ENCODE measurements around the gene CALHM5. TPM values are rescaled to one million over a fixed set of nuclear protein-coding genes. Genes with fewer than 3 reads are reported as not detected.

Gene CALHM5
- total RNA-seq, 1 experiment from 2014 or later, result 0.05 TPM

DNA sequence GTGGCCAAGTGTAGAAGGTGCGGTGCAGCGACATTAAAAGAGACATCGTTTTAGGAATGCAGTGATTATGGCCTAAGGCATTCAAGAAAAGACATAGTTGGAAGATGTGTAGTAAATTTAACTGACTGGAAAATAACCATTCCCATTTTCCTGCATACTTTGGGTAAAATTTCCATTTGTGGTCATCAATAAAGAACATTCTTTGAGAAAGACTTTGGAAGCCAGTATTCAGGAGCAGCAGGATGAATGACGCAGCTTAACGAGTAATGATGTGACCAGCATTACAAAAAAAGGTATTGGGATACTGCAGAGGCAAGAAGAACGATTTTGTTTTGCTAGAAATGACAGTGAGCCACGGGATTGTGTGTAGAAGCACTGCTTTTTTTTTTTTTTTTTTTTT lies 52.9 kb downstream of the CALHM5 start:
- Histone ChIP-seq H3K79me2 (ENCODE audit: insufficient read depth, low read length) (no peaks in the 10 kb centered on the region), H3K27me3 (ENCODE audit: insufficient read depth, low read length) (no peaks in the 10 kb centered on the region), H4K20me1 (ENCODE audit: insufficient read depth) (no peaks in the 10 kb centered on the region), H3K9me3 (ENCODE audit: control insufficient read depth in 1 of 2, insufficient read depth in 1 of 2, low read depth in 1 of 2, low read length in 2 of 2) (no peaks in the 10 kb centered on the region), H3K9ac (ENCODE audit: low read length) (no peak overlapping the region), H2AFZ (ENCODE audit: low read depth, low read length, poor library complexity, severe bottlenecking) (no peak overlapping the region), H3K9me2 (ENCODE audit: insufficient read depth) (no peaks in the 10 kb centered on the region), H3K27ac (ENCODE audit: low read depth, low read length) (no peak overlapping the region), H3K4me3 (replicated peaks in 1 of 2; ENCODE audit: low read depth in 1 of 2, low read length in 2 of 2) (no peak overlapping the region), H3K4me1 (ENCODE audit: control insufficient read depth in 1 of 2, insufficient read depth in 2 of 2, low read length in 2 of 2) (peaks cover 3 to 6% of the 10 kb centered on the region in 2 experiments; a peak in 3 of 4 replicates), H3K36me3 (ENCODE audit: control insufficient read depth in 1 of 2, insufficient read depth in 2 of 2, low read length in 2 of 2) (no peaks in the 10 kb centered on the region), H3K4me2 (ENCODE audit: low read length) (no peak overlapping the region)
- no peak for ATAC-seq
- intact Hi-C loops (cut with micrococcal nuclease), result no loop called here
- TF ChIP-seq SP1 (IDR thresholded peaks at IDR 0.05; ENCODE audit: low read depth) (no peak), EZH2 (IDR thresholded peaks at IDR 0.05) (no peak), FOSL1 (IDR thresholded peaks at IDR 0.05; ENCODE audit: low read depth) (no peak), ZNF274 (IDR thresholded peaks at IDR 0.05; ENCODE audit: low read depth, low read length) (no peak)
- TF ChIP-seq, protein P1, sequence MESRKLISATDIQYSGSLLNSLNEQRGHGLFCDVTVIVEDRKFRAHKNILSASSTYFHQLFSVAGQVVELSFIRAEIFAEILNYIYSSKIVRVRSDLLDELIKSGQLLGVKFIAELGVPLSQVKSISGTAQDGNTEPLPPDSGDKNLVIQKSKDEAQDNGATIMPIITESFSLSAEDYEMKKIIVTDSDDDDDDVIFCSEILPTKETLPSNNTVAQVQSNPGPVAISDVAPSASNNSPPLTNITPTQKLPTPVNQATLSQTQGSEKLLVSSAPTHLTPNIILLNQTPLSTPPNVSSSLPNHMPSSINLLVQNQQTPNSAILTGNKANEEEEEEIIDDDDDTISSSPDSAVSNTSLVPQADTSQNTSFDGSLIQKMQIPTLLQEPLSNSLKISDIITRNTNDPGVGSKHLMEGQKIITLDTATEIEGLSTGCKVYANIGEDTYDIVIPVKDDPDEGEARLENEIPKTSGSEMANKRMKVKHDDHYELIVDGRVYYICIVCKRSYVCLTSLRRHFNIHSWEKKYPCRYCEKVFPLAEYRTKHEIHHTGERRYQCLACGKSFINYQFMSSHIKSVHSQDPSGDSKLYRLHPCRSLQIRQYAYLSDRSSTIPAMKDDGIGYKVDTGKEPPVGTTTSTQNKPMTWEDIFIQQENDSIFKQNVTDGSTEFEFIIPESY (IDR thresholded peaks at IDR 0.05; ENCODE audit: extremely low read depth, insufficient replicate concordance, low read length), result no peak
- RAD21 ChIA-PET (ENCODE audit: low non-redundant PET in 1 of 2, low total read pairs in 2 of 2, uncharacterized antibody in 2 of 2, unreplicated experiment in 2 of 2), result interaction anchor here in 1 of 2 experiments (0.7 kb wide), 1 partner anchor 82 kb away, joined by 3 read pairs; no protein-coding TSS in a partner anchor
- no TSS peak for BruUV-seq (replicated peaks)
- DNase-seq (ENCODE audit: low read depth, low spot score), result no peak
- POLR2A ChIA-PET, result no interaction called here
- CTCF ChIA-PET, result interaction anchor here (0.7 to 1.4 kb wide), 2 partner anchors 29 to 277 kb away, joined by 4 read pairs; no protein-coding TSS in a partner anchor

All from HCT116 (cell line).